Hematopoietic multipotent progenitor cell treated with erythropoietin and hydrocortisone succinate and interleukin-3 and kit ligand, for 15 days (in vitro differentiated cells): Measurements from ENCODE around the gene IQCH.

Source experiments
- DNase-seq: peaks from one replicate; pipeline ENCODE4 v3.0.0-alpha.2; 2015; ENCODE audit warnings: low spot score

The IQCH gene

DNA sequence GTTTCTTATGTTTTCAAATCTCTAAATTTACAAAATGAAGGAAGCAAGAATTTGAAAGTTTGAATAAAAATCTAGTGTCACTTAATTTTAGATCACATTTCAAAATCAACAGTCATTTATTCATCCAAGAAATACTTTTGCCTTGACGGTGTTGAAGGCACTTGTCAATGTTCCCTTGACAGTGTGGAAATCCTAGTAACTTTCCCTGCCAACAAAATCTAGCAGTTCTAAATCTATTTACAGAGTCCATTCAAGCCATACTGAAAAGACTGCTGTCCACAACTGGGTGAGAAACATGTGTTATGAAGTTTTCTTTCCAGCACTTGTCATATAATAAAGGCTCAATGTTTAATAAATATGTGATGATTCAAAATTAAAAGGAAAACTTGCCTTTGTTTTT is 279.3 kb downstream of the IQCH start:
- DNase-seq = no peak

DNA sequence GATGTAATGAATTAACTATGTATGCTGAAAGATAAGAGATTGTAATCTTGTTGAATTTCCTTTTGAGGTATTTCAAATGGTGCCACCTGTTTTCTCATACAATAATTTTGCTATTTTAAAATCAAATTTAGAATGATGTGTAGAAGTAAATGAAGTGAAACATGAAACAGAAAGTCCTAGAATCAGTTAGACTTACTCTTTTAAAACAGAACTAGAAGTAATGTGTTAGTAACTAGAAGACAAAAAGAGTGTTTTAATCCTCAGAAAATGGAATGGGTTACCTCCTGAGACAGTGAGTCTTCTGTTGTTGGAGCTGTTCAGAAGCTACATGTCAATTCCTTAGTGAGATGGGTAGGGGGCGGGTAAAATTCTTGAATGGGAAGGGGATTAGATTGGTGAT is 279.8 kb downstream of the IQCH start:
- no peak for DNase-seq

DNA sequence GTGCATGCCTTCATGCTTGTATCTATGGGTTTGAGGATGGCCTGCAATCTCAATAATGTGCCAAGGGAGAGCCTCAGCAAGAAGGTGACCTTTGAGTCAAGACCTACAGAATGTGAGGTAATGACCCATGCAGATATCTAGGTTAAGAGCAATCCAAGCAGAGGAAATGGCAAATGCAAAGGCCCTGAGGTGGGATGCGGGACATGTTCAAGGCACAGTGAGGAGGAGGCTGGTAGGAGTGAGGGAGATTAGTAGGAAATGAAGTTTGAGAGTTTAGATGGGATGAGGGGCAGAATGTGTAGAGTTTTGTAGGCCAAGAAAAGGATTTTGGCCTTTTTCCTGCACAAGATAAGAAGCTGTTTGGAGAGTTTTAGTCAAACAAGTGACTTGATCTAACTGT is 283.2 kb downstream of the IQCH start:
- DNase-seq = no peak

DNA sequence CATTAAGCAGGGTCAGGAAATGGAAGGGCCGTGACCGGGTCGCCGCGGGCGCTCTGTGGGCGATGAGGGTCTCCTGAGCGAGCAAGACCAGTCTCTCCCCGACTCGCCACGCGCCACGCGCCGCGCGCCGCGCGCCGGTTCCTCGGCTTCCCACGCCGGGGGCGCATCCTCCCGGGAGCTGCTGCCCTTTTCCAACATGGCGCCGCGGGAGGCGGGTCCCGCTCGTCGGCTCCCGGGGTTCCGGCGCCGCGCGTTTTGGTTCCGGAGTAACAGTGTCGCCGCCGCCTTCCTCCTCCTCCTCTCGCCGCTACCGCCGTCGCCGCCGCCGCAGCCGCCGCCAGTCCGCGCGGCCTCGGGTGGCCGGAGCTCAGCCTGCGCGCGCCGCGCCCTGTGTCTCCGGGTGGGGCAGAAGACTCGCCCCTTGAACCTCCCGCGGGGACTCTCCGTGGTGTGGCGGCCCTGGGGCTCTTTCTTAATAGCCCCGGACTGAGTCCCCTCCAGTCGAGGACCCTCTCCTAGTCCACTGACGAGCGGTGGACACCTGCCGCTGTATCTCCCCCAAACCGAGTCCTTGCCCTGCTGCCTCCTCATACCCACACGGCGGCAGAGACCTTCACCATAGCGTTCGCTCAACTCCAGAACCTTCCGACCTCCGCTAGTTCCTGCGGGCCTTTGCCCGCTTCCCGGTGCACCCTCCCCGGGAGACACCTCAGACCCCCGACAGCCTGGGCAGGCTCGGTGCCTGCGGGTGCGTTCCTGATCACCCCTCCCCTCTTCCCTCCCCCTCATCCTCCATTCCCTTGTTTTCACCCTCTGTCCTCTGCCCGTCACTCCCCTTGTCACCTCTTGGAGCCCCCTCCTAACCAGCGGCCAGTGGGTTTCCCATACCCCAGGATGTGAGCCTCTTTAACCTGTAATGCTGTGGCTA is 288.1 kb downstream of the IQCH start, which contains the start of gene MAP2K5:
MAP2K5 (plus strand) TSS at position 284 of the 928 bp plus-strand sequence; CDS start at position 917, 633 bp downstream.
- peak; percentile 71 for DNase-seq

DNA sequence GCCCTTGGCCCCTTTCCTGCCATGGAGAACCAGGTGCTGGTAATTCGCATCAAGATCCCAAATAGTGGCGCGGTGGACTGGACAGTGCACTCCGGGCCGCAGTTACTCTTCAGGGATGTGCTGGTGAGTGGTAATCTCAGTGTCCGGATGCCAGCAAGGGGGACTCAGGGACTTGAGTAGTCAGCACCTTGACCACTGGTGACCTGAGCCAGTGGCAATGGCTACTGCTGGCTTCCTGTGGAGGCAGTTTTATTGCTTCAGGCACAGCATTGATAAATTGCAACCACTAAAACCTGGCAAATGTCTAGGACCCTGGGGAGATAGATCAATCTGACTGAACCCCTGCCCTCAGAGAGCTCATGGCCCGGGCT is 288.7 kb downstream of the IQCH start:
- no peak for DNase-seq

DNA sequence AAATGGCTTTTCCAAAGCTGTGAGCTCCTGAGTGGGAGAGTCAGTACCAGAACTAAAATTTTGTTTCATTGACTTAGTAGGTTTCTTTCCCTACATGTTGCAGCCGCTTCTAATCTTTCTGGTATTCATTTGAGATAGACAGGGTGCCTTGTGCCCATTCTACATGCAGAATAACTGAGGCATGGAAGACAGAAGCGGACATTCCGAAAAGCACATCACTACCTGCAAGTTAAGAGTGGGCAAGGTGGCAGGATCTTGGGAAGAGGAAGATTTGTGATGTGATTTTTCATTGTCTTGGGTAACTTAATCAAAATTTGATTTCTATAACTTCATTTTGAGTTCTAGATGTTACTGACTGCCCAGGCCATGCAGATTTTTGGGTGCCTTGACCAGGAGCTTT is 289.9 kb downstream of the IQCH start:
- DNase-seq = no peak

DNA sequence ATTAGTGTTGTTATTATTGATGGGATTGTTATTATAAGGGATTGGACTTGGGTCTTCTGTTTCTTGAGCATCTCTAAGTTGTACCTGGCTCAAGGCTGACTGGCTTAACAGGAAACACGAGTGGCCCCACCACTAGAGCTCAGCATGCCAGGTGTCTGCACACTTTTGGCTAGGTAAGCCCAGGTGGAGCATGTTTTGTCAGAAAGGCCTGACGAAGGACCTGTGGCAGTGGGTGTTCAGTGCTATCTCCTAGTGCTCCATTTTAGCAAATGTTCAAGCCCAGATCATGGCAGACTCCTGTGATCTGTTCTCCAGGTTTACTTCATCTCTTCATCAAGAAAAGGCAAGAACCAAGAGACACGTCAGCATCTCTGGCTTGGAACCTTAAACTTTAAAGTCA is 291.3 kb downstream of the IQCH start:
- DNase-seq = no peak

DNA sequence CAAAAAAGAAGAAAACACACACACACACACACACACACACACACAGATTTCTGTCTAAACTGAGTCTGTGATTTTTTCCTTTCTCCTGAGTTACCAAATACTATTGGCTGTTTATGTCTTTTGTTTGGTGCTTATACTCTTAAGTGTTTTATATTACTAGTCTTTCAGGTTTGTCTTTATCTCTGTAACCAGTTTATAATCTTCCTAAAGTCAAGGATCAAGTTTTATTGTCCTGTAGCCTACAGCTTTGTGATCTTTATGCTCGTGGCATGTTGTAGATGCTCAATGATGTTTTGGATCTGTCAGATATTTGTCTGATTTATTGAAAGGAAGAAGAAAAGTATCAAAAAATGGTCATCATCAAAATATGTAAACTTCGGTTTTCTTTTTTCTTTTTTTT is 292.5 kb downstream of the IQCH start:
- DNase-seq = no peak

DNA sequence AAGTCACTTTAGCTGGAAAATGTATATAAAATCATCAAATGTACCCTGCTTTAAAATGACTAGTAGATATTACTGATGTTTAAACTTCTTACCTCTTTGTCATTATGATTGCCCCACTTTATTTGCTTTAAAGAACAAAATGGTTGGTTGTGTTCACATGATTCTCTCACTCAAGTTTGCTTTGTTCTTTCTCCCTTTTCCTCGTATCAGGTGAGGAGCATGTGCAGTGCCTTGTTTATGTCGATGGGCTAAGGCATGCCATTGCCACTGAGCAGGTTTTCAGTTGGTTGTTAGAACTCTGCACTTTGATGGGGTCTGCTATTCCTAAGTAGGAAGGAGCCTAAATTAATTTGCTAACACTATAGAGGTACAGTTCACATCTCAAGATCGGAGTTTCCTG is 293.2 kb downstream of the IQCH start:
- no peak for DNase-seq

DNA sequence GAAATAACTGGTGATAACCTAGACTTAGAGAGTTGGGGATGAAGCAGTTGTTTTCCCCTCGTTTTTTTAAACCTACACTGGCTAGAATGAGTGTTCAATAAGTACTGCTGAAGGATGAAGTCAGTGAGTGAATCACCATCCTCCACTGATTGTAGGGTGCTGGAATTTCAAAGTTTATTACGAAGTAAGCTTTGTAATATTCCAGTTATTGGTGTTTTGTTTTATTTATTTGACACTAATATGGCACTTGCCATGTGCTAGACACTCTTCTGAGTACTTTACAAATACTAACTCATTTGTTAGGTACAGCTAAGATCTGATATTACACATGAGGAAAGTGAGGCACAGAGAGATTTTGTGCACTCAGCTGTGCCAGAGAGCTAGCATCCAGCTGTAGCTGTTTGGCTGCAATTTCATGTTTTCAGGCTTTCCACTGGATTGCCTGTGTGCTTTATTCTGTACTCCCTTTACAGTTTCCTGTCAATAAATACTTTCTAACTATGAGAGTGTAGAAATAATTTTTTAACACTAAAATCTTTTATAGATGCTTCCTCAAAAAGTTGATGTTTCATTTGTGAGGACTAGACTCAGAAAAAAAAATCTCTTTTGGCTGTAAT is 293.8 kb downstream of the IQCH start:
- no peak for DNase-seq

DNA sequence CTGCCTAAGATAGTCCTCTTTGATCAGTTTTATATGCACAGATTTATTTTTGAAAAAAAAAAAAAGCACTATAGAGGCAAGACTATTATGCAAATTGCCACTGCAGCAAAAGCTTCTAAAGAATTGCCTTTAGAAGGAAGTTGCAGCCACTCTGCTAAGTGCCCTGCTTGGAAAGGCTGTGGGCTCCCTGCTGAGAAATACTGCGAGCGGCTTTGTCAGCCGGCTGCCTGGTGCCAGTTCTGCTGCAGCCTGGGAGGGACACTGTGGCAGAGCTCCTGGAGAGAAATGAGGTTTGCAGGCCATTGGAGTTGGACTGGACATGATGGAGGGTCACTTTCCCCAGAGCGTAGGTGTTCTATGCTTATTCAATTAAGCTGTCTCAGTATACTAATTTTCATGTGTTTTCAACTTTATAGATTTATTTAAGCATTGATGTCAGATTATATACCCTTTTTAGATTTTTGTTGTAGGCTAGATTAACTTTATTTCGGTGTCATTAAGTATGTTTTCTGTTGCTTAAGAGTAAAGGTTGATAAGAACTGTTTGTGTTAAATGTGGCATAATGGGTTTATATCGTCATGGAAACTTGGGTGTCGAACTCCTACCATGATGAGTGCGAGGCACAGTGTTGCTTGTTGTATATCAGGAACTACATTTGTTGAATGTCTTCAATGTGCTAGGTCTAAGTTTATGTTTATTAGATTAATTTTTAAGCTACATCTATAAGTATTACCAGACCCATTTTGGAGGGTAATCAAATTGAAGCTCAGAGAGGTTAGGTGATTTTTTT is 294.5 kb downstream of the IQCH start:
- no peak for DNase-seq

DNA sequence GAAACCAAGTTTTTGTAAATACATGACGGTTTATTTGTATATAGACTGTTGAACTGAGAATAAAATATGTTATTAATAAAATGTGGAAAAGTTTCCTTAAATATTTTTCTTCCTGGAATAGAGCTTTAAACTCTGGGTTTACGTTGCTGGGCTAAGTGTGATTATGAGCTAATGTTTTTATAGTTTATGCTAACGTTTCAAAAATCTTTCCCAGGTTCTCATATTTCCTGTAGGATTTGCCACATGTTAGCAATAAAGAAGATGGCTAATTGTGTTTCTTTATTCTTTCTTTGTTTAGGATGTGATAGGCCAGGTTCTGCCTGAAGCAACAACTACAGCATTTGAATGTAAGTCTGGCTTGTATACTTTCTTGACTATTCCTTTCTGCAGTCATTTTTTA is 295.1 kb downstream of the IQCH start:
- DNase-seq = no peak

DNA sequence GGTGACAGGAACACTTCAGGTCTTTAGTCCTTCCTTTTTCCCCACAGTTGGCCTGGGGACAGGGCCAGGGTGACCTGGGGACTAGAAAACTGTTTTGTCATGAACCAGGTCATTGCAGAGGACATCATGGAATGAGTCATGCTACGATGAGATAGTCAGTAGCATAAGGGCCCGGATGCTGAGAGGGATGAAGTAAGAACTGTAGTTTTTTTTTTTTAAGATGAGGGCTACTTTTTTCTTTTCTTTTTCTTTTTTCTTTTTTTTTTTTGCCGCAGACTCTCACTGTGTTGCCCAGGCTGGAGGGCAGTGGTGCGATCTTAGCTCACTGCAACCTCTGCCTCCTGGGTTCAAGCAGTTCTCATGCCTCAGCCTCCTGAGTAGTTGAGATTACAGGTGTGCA is 295.9 kb downstream of the IQCH start:
- DNase-seq = no peak

DNA sequence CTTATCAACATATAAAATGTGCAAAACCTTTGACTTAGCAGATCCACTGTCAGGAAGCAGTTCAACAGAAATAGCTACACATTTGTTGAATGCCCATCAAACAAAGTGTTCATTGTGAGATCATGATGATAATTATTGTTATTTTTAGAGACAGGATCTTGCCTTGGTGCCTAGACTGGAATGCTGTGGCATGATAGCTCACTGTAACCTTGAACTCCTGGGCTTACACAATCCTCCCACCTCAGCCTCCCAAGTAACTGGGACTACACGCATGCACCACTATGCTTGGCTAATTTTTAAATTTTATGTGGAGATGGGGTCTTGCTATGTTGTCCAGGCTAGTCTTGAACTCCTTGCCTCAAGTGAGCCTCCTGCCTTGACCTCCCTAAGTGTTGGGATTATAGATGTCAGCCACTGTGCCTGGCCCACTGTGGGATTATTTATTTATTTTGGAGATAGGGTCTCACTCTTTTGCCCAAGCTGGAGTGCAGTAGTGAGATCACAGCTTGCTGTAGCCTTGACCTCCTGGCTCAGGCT is 296.7 kb downstream of the IQCH start:
- no peak for DNase-seq
